OCI-LY7 (cell line): Measurements from ENCODE around the gene RIPK1. TPM values are rescaled to one million over a fixed set of nuclear protein-coding genes. Genes with fewer than 3 reads are reported as not detected.

Experiments
- BruUV-seq: library from RNA; stranded (reverse); fragments of 400-500 nt; replicated peaks from 2 replicates; lab custom pipeline; 2021; lab: Mats Ljungman, UMichigan
- CTCF ChIA-PET: fragments of 300-600 bp; sonication (Branson Sonifier 250); formaldehyde crosslinking; loops from one replicate; lab custom pipeline; 2022; ENCODE audit warnings: antibody characterized with exemption; ENCODE audit not compliant: unreplicated experiment; lab: Charles Lee
- POLR2A ChIA-PET: fragments of 300-600 bp; sonication (Branson Sonifier 250); formaldehyde crosslinking; loops from one replicate; lab custom pipeline; 2022; ENCODE audit warnings: antibody characterized with exemption; lab: Charles Lee
- DNase-seq: peaks from one replicate; pipeline ENCODE4 v3.0.0-alpha.2; 2015; ENCODE audit warnings: low spot score
- H2AFZ ChIP-seq: fragments of 200-600 bp; sonication (generic), shearing (Covaris generic); 2 replicates; pipeline ENCODE4 v1.6.1; 2014; ENCODE audit warnings: mild to moderate bottlenecking, antibody characterized with exemption, low read length, moderate library complexity
- H3K27ac ChIP-seq: fragments of 200-600 bp; sonication (generic); 2 replicates; pipeline ENCODE4 v1.5.1; 2014; ENCODE audit warnings: mixed run types, low read depth, mild to moderate bottlenecking, moderate library complexity, low read length, inconsistent platforms; ENCODE audit not compliant: poor library complexity, severe bottlenecking
- H3K36me3 ChIP-seq: fragments of 200-600 bp; sonication (generic); 2 replicates; pipeline ENCODE4 v1.6.1; 2014; ENCODE audit warnings: mild to moderate bottlenecking, antibody characterized with exemption, low read length, moderate library complexity, mixed read lengths; ENCODE audit not compliant: insufficient read depth
- H3K4me1 ChIP-seq: fragments of 200-600 bp; sonication (generic); 2 replicates; pipeline ENCODE4 v1.5.1; 2014; ENCODE audit warnings: mild to moderate bottlenecking, low read length; ENCODE audit not compliant: insufficient read depth, poor library complexity, severe bottlenecking
- H3K4me2 ChIP-seq: fragments of 200-600 bp; sonication (generic); 2 replicates; pipeline ENCODE4 v1.6.1; 2014; ENCODE audit warnings: mild to moderate bottlenecking, low read length
- H3K4me3 ChIP-seq: fragments of 200-600 bp; sonication (generic); 2 replicates; pipeline ENCODE4 v1.5.1; 2014; ENCODE audit warnings: mild to moderate bottlenecking, low read depth, low read length; ENCODE audit not compliant: poor library complexity, severe bottlenecking
- H3K79me2 ChIP-seq: fragments of 200-600 bp; sonication (generic); 2 replicates; pipeline ENCODE4 v1.6.1; 2016; ENCODE audit warnings: low read depth, mild to moderate bottlenecking, low read length, moderate library complexity, mixed read lengths; ENCODE audit not compliant: insufficient read depth
- H3K9me2 ChIP-seq: fragments of 200-600 bp; sonication (generic); 2 replicates; pipeline ENCODE4 v1.6.1; 2016; ENCODE audit warnings: mild to moderate bottlenecking, low read length, mixed read lengths; ENCODE audit not compliant: insufficient read depth
- H3K9me3 ChIP-seq: fragments of 200-600 bp; sonication (generic); 2 replicates; pipeline ENCODE4 v1.6.1; 2014; ENCODE audit warnings: mild to moderate bottlenecking, mixed run types, low read length, mixed read lengths
- H4K20me1 ChIP-seq: fragments of 200-600 bp; sonication (generic); 2 replicates; pipeline ENCODE4 v1.6.1; 2014; ENCODE audit warnings: mild to moderate bottlenecking, antibody characterized with exemption, low read length, moderate library complexity, mixed read lengths; ENCODE audit not compliant: insufficient read depth
- CTCF ChIP-seq: fragments of 200-600 bp; sonication (generic); conservative IDR thresholded peaks from 2 replicates; pipeline ENCODE4 v1.5.1; 2014; ENCODE audit warnings: mild to moderate bottlenecking, antibody characterized with exemption, low read length, moderate library complexity, mixed read lengths
- EZH2phosphoT487 ChIP-seq: fragments of 200-600 bp; sonication (generic); IDR thresholded peaks from 2 replicates; pipeline ENCODE4 v1.6.1; 2018; ENCODE audit warnings: low read depth, borderline replicate concordance, mild to moderate bottlenecking, mixed run types, antibody characterized with exemption, low read length, moderate library complexity, mixed read lengths
- intact Hi-C: fragments of 100-400 bp; cut with micrococcal nuclease; formaldehyde crosslinking; loops from one replicate; pipeline ENCODE4 v1.10.0; 2022; ENCODE audit not compliant: unreplicated experiment
- total RNA-seq, 2 experiments: library from RNA; depleted of rRNA in 1 of 2; stranded (reverse); fragments of >200 nt in 1 of 2; shearing (Covaris generic) in 1 of 2; gene quantifications; 2 replicates each; pipeline ENCODE4 v1.2.3, GENCODE V29; 2014 to 2022

RIPK1 gene
- total RNA-seq, 2 experiments from 2014 or later = 7.5 to 8.4 TPM

- Histone ChIP-seq H3K9me3 (no peaks in the 10 kb centered on the region), H3K4me3 (peak within 1 kb of the TSS; percentile 91), H4K20me1 (no peaks in the 10 kb centered on the region), H3K4me2 (peak within 1 kb of the TSS; percentile 100), H3K4me1 (peaks cover 51% of the 10 kb centered on the region), H3K79me2 (no peaks in the 10 kb centered on the region), H3K9me2 (no peaks in the 10 kb centered on the region), H3K27ac (no peak within 1 kb of the TSS), H2AFZ (peak within 1 kb of the TSS; percentile 91), H3K36me3 (peaks cover 5% of the 10 kb centered on the region; the same call in 1 of the 2 replicates)
- DNase-seq = peak; percentile 85
- intact Hi-C loops = no loop called here
- no peak for TF ChIP-seq EZH2phosphoT487
- TF ChIP-seq CTCF = peak; percentile 68
- ChIA-PET CTCF (interaction anchor here (0.7 kb wide), 1 partner anchor 94 kb away, joined by 3 read pairs; no protein-coding TSS in a partner anchor), POLR2A (interaction anchor here (0.5 to 1.6 kb wide), 9 partner anchors 10 to 129 kb away, joined by 3 to 7 read pairs (median 3); partner anchors contain the start of gene RIPK1)
- BruUV-seq = no TSS peak
These were observed 89.0 kb downstream of the RIPK1 start, which contains the start of gene TUBB2A for GRCh38 chr6:3157131-3157933. TUBB2A (minus strand) TSS chr6:3157544; CDS start chr6:3157463, 81 bp downstream.

- Histone ChIP-seq H3K4me3 (no peak overlapping the region), H3K9me2 (no peaks in the 10 kb centered on the region), H3K36me3 (no peaks in the 10 kb centered on the region), H3K9me3 (no peaks in the 10 kb centered on the region), H3K4me2 (peak overlapping the region; percentile 23; the same call in 1 of the 2 replicates), H3K27ac (no peak overlapping the region), H2AFZ (no peak overlapping the region; the same call in 1 of the 2 replicates), H3K79me2 (no peaks in the 10 kb centered on the region), H3K4me1 (peaks cover 49% of the 10 kb centered on the region), H4K20me1 (no peaks in the 10 kb centered on the region)
- no peak for TF ChIP-seq EZH2phosphoT487
- no peak for TF ChIP-seq CTCF
- CTCF ChIA-PET = no interaction called here
- POLR2A ChIA-PET = interaction anchor here (0.8 kb wide), 1 partner anchor 69 kb away, joined by 3 read pairs; no protein-coding TSS in a partner anchor
- BruUV-seq = no TSS peak
- intact Hi-C loops = loop anchor here (5.0 kb wide), 2 partner anchors 77 to 393 kb away; partner anchors contain the start of gene WRNIP1
- peak; percentile 51 for DNase-seq
These were observed 91.8 kb downstream of the RIPK1 start for GRCh38 chr6:3159805-3160781.
